Kidney tubule cell (primary cell): ENCODE measurements around the gene SPAG17.

Experiments
- DNase-seq: peaks from one replicate; pipeline ENCODE4 v3.0.0-alpha.2; 2018; ENCODE audit warnings: low spot score

The SPAG17 gene

GRCh38 chr1:118075116-118075515 is 109.9 kb downstream of the SPAG17 start:
- DNase-seq, result peak; percentile 63

GRCh38 chr1:118073648-118074435 is 111.2 kb downstream of the SPAG17 start:
- DNase-seq, result no peak

- DNase-seq, result no peak
These were observed 135.0 kb downstream of the SPAG17 start for GRCh38 chr1:118049981-118050380.

- DNase-seq, result no peak
These were observed 137.3 kb downstream of the SPAG17 start for GRCh38 chr1:118047650-118048224.

GRCh38 chr1:118047006-118047649 is 137.9 kb downstream of the SPAG17 start:
- DNase-seq, result no peak

- no peak for DNase-seq
These were observed 141.4 kb downstream of the SPAG17 start for GRCh38 chr1:118043624-118044023.

GRCh38 chr1:118042501-118042900 is 142.5 kb downstream of the SPAG17 start:
- no peak for DNase-seq

GRCh38 chr1:118039170-118039569 is 145.9 kb downstream of the SPAG17 start:
- DNase-seq, result no peak

GRCh38 chr1:118032883-118033282 is 152.1 kb downstream of the SPAG17 start:
- no peak for DNase-seq

GRCh38 chr1:118028267-118028666 is 156.8 kb downstream of the SPAG17 start:
- no peak for DNase-seq

GRCh38 chr1:118023199-118023598 is 161.8 kb downstream of the SPAG17 start:
- DNase-seq, result no peak

- DNase-seq, result no peak
These were observed 163.4 kb downstream of the SPAG17 start for GRCh38 chr1:118021668-118022067.

GRCh38 chr1:118018060-118018459 is 167.0 kb downstream of the SPAG17 start:
- DNase-seq, result no peak

GRCh38 chr1:118013938-118014337 is 171.1 kb downstream of the SPAG17 start:
- no peak for DNase-seq

GRCh38 chr1:118013336-118013735 is 171.7 kb downstream of the SPAG17 start:
- DNase-seq, result no peak

GRCh38 chr1:118012515-118013124 is 172.4 kb downstream of the SPAG17 start:
- no peak for DNase-seq

GRCh38 chr1:118008011-118008410 is 177.0 kb downstream of the SPAG17 start:
- DNase-seq, result no peak

- DNase-seq, result no peak
These were observed 177.6 kb downstream of the SPAG17 start for GRCh38 chr1:118007391-118007790.

- DNase-seq, result no peak
These were observed 180.7 kb downstream of the SPAG17 start for GRCh38 chr1:118004312-118004711.

GRCh38 chr1:117985973-117986372 is 199.1 kb downstream of the SPAG17 start:
- DNase-seq, result no peak

GRCh38 chr1:117985239-117985638 is 199.8 kb downstream of the SPAG17 start:
- no peak for DNase-seq

GRCh38 chr1:117981455-117982192 is 203.4 kb downstream of the SPAG17 start:
- DNase-seq, result no peak
